ENCODE results near the gene LIMD2. TPM values are rescaled to one million over a fixed set of nuclear protein-coding genes. Genes with fewer than 3 reads are reported as not detected.

Gene LIMD2
- total and polyA plus RNA-seq, 2 experiments from 2014 or later: 98.8 to 105 TPM

- no peak for TF ChIP-seq CREB1 (CRISPR knock-in tag; IDR thresholded peaks at IDR 0.05; ENCODE audit: low read depth)
- TF ChIP-seq ZNF114 (CRISPR knock-in tag; IDR thresholded peaks at IDR 0.05): no peak
- TF ChIP-seq STAT1 (IDR thresholded peaks at IDR 0.05; ENCODE audit: unreplicated experiment): no peak
- no peak for TF ChIP-seq JUNB (IDR thresholded peaks at IDR 0.05; ENCODE audit: unreplicated experiment)
- TF ChIP-seq ZNF331 (CRISPR knock-in tag; IDR thresholded peaks at IDR 0.05; ENCODE audit: low read depth): no peak
- Mint-ChIP-seq H3K27ac (peak overlapping the region; percentile 87), H3K4me3 (peak overlapping the region; percentile 95), H3K9me3 (no peaks in the 10 kb centered on the region), H3K27me3 (ENCODE audit: insufficient read depth, low read depth, poor library complexity) (peaks cover 12% of the 10 kb centered on the region), H3K4me1 (peaks cover 10% of the 10 kb centered on the region; the same call in 2 of the 3 replicates), H3K36me3 (ENCODE audit: low read depth) (peaks cover 7% of the 10 kb centered on the region; the same call in 2 of the 3 replicates)
- Histone ChIP-seq H3K27ac (ENCODE audit: low read depth) (peak overlapping the region; percentile 95), H4K20me1 (replicated peaks; ENCODE audit: insufficient read depth) (no peaks in the 10 kb centered on the region), H3K4me2 (peak overlapping the region; percentile 96), H3K9me2 (ENCODE audit: insufficient read depth) (no peaks in the 10 kb centered on the region), H3F3A (replicated peaks; ENCODE audit: low read depth) (peaks cover 19% of the 10 kb centered on the region), H2AFZ (peak overlapping the region; percentile 90), H3K79me2 (replicated peaks; ENCODE audit: insufficient read depth) (peaks cover 10% of the 10 kb centered on the region), H3K4me3 (peak overlapping the region; percentile 88), H3K36me3 (ENCODE audit: insufficient read depth) (peaks cover 5% of the 10 kb centered on the region; the same call in 1 of the 2 replicates), H3K4me1 (ENCODE audit: insufficient read depth) (peaks cover 9% of the 10 kb centered on the region; the same call in 1 of the 2 replicates), H3K27me3 (ENCODE audit: insufficient read depth) (no peaks in the 10 kb centered on the region)
- no peak; the same call in 2 of the 3 replicates for ATAC-seq
- DNase-seq (ENCODE audit: low spot score): no peak
These were observed 41.1 kb upstream of the LIMD2 start for GRCh38 chr17:63741143-63741407.

- Mint-ChIP-seq H3K9me3 (no peaks in the 10 kb centered on the region), H3K27ac (peak overlapping the region; percentile 87), H3K4me1 (peaks cover 10% of the 10 kb centered on the region; the same call in 2 of the 3 replicates), H3K4me3 (peak overlapping the region; percentile 95), H3K27me3 (ENCODE audit: insufficient read depth, low read depth, poor library complexity) (peaks cover 12% of the 10 kb centered on the region), H3K36me3 (ENCODE audit: low read depth) (peaks cover 3% of the 10 kb centered on the region; the same call in 2 of the 3 replicates)
- H3K36me3 ChIP-seq (ENCODE audit: insufficient read depth): 0 out of 2 replicates have a peak, but pooled peaks cover under 1% of the 10 kb centered on the region
- peak overlapping the region; percentile 96 for H3K4me2 ChIP-seq
- peaks cover 10% of the 10 kb centered on the region for H3K79me2 ChIP-seq (replicated peaks; ENCODE audit: insufficient read depth)
- H3K27ac ChIP-seq (ENCODE audit: low read depth): peak overlapping the region; percentile 95
- H3K4me1 ChIP-seq (ENCODE audit: insufficient read depth): peaks cover 9% of the 10 kb centered on the region; the same call in 1 of the 2 replicates
- DNase-seq (ENCODE audit: low spot score): no peak
- ATAC-seq: no peak
- H3F3A ChIP-seq (replicated peaks; ENCODE audit: low read depth): peaks cover 19% of the 10 kb centered on the region
- no peaks in the 10 kb centered on the region for H4K20me1 ChIP-seq (replicated peaks; ENCODE audit: insufficient read depth)
- H3K27me3 ChIP-seq (ENCODE audit: insufficient read depth): no peaks in the 10 kb centered on the region
- no peak for TF ChIP-seq ZNF331 (CRISPR knock-in tag; IDR thresholded peaks at IDR 0.05; ENCODE audit: low read depth)
- TF ChIP-seq, protein P1, sequence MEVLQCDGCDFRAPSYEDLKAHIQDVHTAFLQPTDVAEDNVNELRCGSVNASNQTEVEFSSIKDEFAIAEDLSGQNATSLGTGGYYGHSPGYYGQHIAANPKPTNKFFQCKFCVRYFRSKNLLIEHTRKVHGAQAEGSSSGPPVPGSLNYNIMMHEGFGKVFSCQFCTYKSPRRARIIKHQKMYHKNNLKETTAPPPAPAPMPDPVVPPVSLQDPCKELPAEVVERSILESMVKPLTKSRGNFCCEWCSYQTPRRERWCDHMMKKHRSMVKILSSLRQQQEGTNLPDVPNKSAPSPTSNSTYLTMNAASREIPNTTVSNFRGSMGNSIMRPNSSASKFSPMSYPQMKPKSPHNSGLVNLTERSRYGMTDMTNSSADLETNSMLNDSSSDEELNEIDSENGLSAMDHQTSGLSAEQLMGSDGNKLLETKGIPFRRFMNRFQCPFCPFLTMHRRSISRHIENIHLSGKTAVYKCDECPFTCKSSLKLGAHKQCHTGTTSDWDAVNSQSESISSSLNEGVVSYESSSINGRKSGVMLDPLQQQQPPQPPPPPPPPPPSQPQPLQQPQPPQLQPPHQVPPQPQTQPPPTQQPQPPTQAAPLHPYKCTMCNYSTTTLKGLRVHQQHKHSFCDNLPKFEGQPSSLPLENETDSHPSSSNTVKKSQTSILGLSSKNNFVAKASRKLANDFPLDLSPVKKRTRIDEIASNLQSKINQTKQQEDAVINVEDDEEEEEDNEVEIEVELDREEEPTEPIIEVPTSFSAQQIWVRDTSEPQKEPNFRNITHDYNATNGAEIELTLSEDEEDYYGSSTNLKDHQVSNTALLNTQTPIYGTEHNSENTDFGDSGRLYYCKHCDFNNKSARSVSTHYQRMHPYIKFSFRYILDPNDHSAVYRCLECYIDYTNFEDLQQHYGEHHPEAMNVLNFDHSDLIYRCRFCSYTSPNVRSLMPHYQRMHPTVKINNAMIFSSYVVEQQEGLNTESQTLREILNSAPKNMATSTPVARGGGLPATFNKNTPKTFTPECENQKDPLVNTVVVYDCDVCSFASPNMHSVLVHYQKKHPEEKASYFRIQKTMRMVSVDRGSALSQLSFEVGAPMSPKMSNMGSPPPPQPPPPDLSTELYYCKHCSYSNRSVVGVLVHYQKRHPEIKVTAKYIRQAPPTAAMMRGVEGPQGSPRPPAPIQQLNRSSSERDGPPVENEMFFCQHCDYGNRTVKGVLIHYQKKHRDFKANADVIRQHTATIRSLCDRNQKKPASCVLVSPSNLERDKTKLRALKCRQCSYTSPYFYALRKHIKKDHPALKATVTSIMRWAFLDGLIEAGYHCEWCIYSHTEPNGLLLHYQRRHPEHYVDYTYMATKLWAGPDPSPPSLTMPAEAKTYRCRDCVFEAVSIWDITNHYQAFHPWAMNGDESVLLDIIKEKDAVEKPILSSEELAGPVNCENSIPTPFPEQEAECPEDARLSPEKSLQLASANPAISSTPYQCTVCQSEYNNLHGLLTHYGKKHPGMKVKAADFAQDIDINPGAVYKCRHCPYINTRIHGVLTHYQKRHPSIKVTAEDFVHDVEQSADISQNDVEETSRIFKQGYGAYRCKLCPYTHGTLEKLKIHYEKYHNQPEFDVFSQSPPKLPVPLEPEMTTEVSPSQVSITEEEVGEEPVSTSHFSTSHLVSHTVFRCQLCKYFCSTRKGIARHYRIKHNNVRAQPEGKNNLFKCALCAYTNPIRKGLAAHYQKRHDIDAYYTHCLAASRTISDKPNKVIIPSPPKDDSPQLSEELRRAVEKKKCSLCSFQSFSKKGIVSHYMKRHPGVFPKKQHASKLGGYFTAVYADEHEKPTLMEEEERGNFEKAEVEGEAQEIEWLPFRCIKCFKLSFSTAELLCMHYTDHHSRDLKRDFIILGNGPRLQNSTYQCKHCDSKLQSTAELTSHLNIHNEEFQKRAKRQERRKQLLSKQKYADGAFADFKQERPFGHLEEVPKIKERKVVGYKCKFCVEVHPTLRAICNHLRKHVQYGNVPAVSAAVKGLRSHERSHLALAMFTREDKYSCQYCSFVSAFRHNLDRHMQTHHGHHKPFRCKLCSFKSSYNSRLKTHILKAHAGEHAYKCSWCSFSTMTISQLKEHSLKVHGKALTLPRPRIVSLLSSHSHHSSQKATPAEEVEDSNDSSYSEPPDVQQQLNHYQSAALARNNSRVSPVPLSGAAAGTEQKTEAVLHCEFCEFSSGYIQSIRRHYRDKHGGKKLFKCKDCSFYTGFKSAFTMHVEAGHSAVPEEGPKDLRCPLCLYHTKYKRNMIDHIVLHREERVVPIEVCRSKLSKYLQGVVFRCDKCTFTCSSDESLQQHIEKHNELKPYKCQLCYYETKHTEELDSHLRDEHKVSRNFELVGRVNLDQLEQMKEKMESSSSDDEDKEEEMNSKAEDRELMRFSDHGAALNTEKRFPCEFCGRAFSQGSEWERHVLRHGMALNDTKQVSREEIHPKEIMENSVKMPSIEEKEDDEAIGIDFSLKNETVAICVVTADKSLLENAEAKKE (CRISPR knock-in tag; IDR thresholded peaks at IDR 0.05): no peak
- H2AFZ ChIP-seq: peak overlapping the region; percentile 90
- H3K9me2 ChIP-seq (ENCODE audit: insufficient read depth): no peaks in the 10 kb centered on the region
- H3K4me3 ChIP-seq: peak overlapping the region; percentile 88
These were observed 40.7 kb upstream of the LIMD2 start for GRCh38 chr17:63740464-63741142.
